Stimulated activated CD4-positive, alpha-beta T cell treated with anti-CD3 and anti-CD28 coated beads, TNF-alpha, amount 100 ng/mL, for 1 hour (primary cell): ENCODE results near the gene KLHL12.

Experiments
- DNase-seq, 3 donors: peaks; one replicate each; pipeline ENCODE4 v3.0.0-alpha.2; 2020; ENCODE audit warnings: low read depth in 3 of 3, low spot score in 1 of 3

KLHL12 gene

DNA sequence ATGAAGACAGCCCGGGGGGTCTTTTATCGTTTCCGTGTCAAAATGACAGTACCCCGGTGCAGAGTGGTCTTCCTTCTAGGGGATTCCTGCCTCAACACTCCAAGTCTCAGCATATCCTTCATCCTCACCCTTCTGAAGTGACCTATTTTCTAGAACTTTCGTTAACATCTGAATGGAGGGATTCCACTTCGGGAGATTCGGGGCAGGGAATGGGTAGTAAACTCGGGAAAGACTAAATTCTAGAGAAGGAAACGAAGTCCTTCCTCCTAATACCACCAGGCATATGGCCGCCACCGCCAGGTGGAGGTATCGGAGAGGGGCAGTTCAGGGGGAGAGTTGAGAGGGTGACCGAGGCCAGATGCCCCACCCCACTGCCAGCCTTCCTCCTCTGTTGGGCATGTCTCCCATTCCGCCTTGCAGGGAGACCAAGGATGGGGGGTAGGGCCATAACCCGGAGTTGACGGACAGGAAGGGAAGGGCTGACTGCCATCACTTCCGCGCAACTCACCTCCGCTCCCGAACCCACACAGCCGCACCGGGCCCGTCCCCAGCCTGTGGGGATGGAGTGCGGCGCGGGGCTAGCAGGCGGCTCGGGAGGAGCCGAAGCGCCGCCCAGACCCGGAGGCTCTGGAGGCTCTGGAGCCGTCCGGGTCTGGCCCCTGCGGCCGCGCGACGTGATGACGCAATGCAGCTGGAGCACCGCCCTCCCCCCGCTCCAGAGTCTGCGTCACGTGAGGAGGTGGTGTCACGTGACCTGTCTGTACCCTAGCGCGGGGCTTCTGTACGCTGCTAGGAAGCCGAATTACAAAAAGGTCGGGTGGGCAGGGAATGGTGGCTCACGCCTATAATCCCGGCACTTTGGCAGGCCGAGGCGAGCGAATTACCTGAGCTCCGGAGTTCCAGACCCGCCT lies at the start of gene KLHL12:
Gene KLHL12, minus strand, starts transcription at position 654 of the 911 bp plus-strand sequence. CDS start 2,072 bp downstream, outside the sequence.
- peak; percentile 86 to 92 (median 87) for DNase-seq

- DNase-seq, result no peak
Measured at GRCh38 chr1:202976633-202977032, 49.6 kb upstream of the KLHL12 start.

DNA sequence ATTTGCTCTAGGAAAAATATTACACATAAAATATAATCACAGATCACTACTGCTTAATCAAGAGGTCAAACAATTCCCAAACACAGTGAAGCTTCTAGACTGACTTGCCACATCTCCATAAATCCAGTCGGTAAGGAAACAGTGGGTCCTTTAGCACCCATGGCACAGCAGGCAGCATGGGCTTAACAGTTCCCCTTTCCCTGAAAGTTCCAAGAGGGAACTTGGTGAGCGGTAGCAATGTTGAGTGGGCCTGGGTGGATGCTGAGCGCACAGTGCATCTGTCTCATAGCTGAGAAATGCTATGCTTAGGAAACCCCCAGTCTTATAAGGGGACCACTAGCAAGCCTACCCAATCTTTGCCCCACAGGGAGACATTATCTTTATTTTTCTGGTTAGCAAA lies 47.8 kb upstream of the KLHL12 start:
- DNase-seq, result no peak

- DNase-seq, result no peak
Measured at GRCh38 chr1:202972046-202972445, 45.0 kb upstream of the KLHL12 start.

GRCh38 chr1:202968895-202969295 lies 41.9 kb upstream of the KLHL12 start:
- no peak for DNase-seq

GRCh38 chr1:202968351-202968750 lies 41.3 kb upstream of the KLHL12 start:
- DNase-seq, result no peak

DNA sequence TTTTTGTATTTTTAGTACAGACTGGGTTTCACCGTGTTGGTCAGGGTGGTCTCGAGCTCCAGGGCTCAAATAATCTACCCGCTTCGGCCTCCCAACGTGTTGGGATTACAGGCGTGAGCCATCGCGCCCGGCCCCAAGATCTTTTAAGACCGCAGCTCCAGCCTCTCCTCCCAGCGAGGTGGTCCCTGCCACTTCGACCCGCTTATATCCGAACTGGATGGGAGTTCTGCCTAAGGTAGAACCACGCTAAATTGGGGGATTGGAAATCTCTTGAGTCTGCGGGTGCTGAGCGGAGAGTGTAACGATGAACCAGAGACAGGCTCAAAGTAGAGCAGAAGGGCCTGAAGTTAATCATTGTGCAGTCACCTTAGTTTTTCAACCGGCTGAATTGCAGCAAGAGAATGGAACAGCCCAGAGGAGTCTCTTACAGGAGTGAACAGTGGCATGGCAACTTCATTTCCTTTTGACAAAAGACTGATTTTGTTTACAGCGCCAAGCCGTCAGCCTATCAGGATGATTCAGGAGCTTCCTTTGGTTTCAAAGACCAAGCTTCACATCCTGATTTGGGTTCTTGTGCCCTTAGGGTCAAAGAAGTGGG lies 40.7 kb upstream of the KLHL12 start:
- DNase-seq, result no peak

- no peak for DNase-seq
Measured at GRCh38 chr1:202966006-202966898, 39.2 kb upstream of the KLHL12 start.

DNA sequence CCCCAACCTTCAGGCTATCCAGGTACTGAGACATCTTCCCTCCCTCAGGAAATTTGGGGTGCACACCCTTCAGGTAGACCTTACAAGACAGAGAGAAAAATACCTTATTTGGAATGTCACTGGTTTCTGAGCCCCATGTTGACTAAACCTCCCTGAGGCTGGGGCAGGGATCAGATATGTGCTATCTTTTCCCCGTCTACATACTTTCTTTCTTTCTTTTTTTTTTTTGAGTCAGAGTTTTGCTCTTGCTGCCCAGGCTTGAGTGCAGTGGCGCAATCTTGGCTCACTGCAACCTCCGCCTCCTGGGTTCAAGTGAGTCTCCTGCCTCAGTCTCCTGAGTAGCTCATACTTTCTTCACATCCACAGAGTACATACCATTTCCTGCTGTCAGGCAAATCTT lies 38.4 kb upstream of the KLHL12 start:
- DNase-seq, result no peak

- DNase-seq, result no peak
Measured at GRCh38 chr1:202964791-202965410, 37.9 kb upstream of the KLHL12 start.

GRCh38 chr1:202961220-202961880 lies 34.3 kb upstream of the KLHL12 start:
- no peak for DNase-seq

GRCh38 chr1:202959276-202959620 lies 32.2 kb upstream of the KLHL12 start:
- DNase-seq, result no peak

GRCh38 chr1:202958544-202959275 lies 31.7 kb upstream of the KLHL12 start:
- DNase-seq, result no peak

- DNase-seq, result peak; percentile 82 to 94 (median 87)
Measured at GRCh38 chr1:202957733-202958543, 30.9 kb upstream of the KLHL12 start, which contains the start of gene ADIPOR1. TSS of gene ADIPOR1 (minus strand) at chr1:202958312. CDS start at chr1:202951070, 7,242 bp downstream.

GRCh38 chr1:202956969-202957368 lies 29.9 kb upstream of the KLHL12 start:
- DNase-seq, result no peak

GRCh38 chr1:202954057-202954745 lies 27.2 kb upstream of the KLHL12 start:
- DNase-seq, result no peak

DNA sequence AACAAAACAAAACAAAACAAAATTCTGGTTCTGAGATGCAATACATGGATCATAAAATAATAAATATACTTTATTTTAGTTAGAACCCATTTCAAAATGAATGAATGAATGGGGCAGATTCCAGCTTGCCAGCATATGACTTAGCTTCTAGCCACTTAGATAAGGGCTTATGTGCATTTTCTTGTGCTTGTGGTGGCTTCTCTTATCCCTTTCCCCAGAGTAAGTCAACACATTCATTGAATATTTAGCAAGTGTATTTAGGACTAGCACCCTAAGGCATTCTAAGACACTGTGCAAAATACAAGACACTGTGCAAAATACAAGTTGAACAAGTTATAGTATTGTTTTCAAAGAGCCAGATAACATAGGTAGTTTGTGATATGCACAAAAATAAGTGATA lies 26.4 kb upstream of the KLHL12 start:
- no peak for DNase-seq

- no peak for DNase-seq
Measured at GRCh38 chr1:202952818-202953217, 25.8 kb upstream of the KLHL12 start.
